Esophagus muscularis mucosa (tissue), 4 donors: ENCODE measurements around the gene CLCN6. TPM values are rescaled to one million over a fixed set of nuclear protein-coding genes. Genes with fewer than 3 reads are reported as not detected.

Source experiments
- DNase-seq: peaks from one replicate; pipeline ENCODE4 v3.0.0-alpha.2; 2017; ENCODE audit errors: extremely low spot score
- H3K27ac ChIP-seq, 4 donors: fragments of 200-600 bp; sonication (generic); replicated peaks in 1 of 4; 1 replicate in 3 of 4; 2 replicates in 1 of 4; pipeline ENCODE4 v1.5.1; 2016 to 2019; ENCODE audit warnings: mild to moderate bottlenecking in 1 of 4
- H3K27me3 ChIP-seq, 4 donors: fragments of 200-600 bp; sonication (generic); one replicate each; pipeline versions ENCODE4 v1.5.1 to v1.6.0; 2016 to 2019
- H3K36me3 ChIP-seq, 4 donors: fragments of 200-600 bp; sonication (generic); one replicate each; pipeline ENCODE4 v1.5.1; 2016 to 2019
- H3K4me1 ChIP-seq, 4 donors: fragments of 200-600 bp; sonication (generic); one replicate each; pipeline ENCODE4 v1.5.1; 2016 to 2019
- H3K4me3 ChIP-seq, 4 donors: fragments of 200-600 bp; sonication (generic); 1 replicate in 2 of 4; 2 replicates in 2 of 4; pipeline ENCODE4 v1.5.1; 2016 to 2019; ENCODE audit warnings: mild to moderate bottlenecking in 4 of 4, moderate library complexity in 1 of 4
- H3K9me3 ChIP-seq, 4 donors: fragments of 200-600 bp; sonication (generic); 1 replicate in 3 of 4; 2 replicates in 1 of 4; pipeline ENCODE4 v1.5.1; 2016 to 2019
- EP300 ChIP-seq: sonication (generic); formaldehyde crosslinking; IDR thresholded peaks from one replicate; pipeline ENCODE4 v1.6.1; 2017; ENCODE audit warnings: antibody characterized with exemption
- POLR2A ChIP-seq: fragments of 450-650 bp; IDR thresholded peaks from one replicate; pipeline ENCODE4 v1.6.1; 2017; ENCODE audit warnings: antibody characterized with exemption, moderate library complexity, mild to moderate bottlenecking, low read depth
- POLR2AphosphoS5 ChIP-seq, 2 donors: sonication (generic); formaldehyde crosslinking; IDR thresholded peaks; one replicate each; pipeline ENCODE4 v1.6.1; 2017; ENCODE audit warnings: antibody characterized with exemption in 2 of 2
- WGBS: methylation state at CpG from one replicate; pipeline ENCODE4 v1.1.5; 2018; 5-methylcytosine and 5-hydroxymethylcytosine counted together
- intact Hi-C: fragments of 100-400 bp; cut with DNase I; formaldehyde crosslinking; loops from one replicate; pipeline ENCODE4 v1.15.1; 2023
- total RNA-seq, 4 donors: library from RNA; depleted of rRNA; stranded (reverse); fragments of >200 nt; gene quantifications; one replicate each; pipeline versions ENCODE4 v1.1.0 to v1.2.1, GENCODE V29; 2016
- TF ChIP-seq, protein P1 (sequence below), 3 experiments: fragments of 200-600 bp in 2 of 3; fragments of 450-650 bp in 1 of 3; sonication (generic) in 2 of 3; IDR thresholded peaks; one replicate each; pipeline ENCODE4 v1.5.1; 2017 to 2019; ENCODE audit warnings: antibody characterized with exemption in 3 of 3, mild to moderate bottlenecking in 2 of 3, moderate library complexity in 1 of 3

Gene CLCN6
- total RNA-seq, 4 donors from 2014 or later, result 12.5 to 19.7 (median 15.5) TPM

DNA sequence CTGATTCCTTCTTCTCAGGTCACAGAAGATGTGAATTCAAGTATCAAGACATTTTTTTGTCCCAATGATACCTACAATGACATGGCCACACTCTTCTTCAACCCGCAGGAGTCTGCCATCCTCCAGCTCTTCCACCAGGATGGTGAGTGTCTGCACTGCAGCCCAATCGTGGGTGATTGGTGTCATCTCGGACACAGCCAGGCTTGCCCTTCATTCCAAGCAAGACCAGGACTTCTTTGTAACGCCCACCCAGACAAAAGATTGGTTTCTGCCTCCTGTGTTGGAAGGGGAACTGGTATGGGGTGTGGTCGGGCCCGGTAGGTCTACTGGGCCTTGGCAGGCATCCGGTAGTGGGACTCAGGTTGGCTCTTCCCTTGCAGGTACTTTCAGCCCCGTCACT lies 27.5 kb downstream of the CLCN6 start:
- no peak overlapping the region for H3K27ac ChIP-seq
- H3K9me3 ChIP-seq, result no peaks in the 10 kb centered on the region
- intact Hi-C loops, result no loop called here
- H3K36me3 ChIP-seq, result peaks cover 72 to 100% (median 99%) of the 10 kb centered on the region in 4 donors
- no peak for DNase-seq
- TF ChIP-seq, protein P1, sequence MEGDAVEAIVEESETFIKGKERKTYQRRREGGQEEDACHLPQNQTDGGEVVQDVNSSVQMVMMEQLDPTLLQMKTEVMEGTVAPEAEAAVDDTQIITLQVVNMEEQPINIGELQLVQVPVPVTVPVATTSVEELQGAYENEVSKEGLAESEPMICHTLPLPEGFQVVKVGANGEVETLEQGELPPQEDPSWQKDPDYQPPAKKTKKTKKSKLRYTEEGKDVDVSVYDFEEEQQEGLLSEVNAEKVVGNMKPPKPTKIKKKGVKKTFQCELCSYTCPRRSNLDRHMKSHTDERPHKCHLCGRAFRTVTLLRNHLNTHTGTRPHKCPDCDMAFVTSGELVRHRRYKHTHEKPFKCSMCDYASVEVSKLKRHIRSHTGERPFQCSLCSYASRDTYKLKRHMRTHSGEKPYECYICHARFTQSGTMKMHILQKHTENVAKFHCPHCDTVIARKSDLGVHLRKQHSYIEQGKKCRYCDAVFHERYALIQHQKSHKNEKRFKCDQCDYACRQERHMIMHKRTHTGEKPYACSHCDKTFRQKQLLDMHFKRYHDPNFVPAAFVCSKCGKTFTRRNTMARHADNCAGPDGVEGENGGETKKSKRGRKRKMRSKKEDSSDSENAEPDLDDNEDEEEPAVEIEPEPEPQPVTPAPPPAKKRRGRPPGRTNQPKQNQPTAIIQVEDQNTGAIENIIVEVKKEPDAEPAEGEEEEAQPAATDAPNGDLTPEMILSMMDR (IDR thresholded peaks at IDR 0.05), result no peak
- TF ChIP-seq EP300, result no peak
- TF ChIP-seq POLR2A, result no peak
- no peak for TF ChIP-seq POLR2AphosphoS5 (IDR thresholded peaks at IDR 0.05)
- H3K4me1 ChIP-seq, result peaks cover 0 to 2% (median 0%) of the 10 kb centered on the region in 4 donors
- H3K4me3 ChIP-seq, result no peak overlapping the region
- no peaks in the 10 kb centered on the region for H3K27me3 ChIP-seq
- 92% methylated on average over 8 of the region's 8 CpGs for WGBS

DNA sequence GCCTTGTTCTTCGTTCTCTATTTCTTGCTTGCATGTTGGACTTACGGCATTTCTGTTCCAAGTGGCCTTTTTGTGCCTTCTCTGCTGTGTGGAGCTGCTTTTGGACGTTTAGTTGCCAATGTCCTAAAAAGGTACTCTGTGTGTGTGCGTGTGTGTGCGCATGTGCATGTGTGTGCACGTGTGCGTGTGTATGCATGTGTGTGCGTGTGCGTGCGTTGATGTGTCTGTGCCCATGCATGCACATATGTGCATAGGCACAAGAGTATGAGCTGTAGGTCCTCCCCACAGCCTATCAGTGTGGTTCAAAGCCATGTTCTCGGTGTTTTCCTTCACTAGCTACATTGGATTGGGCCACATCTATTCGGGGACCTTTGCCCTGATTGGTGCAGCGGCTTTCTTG lies 27.9 kb downstream of the CLCN6 start:
- Histone ChIP-seq H3K9me3 (no peaks in the 10 kb centered on the region), H3K27me3 (no peaks in the 10 kb centered on the region), H3K4me3 (no peak overlapping the region), H3K4me1 (peaks cover 0 to 5% (median 0%) of the 10 kb centered on the region in 4 donors), H3K36me3 (peaks cover 68 to 100% (median 98%) of the 10 kb centered on the region in 4 donors), H3K27ac (no peak overlapping the region)
- DNase-seq, result no peak
- TF ChIP-seq EP300 (no peak), POLR2A (no peak), POLR2AphosphoS5 (IDR thresholded peaks at IDR 0.05) (no peak)
- TF ChIP-seq, protein P1 (IDR thresholded peaks at IDR 0.05), result no peak
- 86% methylated on average over 10 of the region's 13 CpGs for WGBS
- intact Hi-C loops, result no loop called here

DNA sequence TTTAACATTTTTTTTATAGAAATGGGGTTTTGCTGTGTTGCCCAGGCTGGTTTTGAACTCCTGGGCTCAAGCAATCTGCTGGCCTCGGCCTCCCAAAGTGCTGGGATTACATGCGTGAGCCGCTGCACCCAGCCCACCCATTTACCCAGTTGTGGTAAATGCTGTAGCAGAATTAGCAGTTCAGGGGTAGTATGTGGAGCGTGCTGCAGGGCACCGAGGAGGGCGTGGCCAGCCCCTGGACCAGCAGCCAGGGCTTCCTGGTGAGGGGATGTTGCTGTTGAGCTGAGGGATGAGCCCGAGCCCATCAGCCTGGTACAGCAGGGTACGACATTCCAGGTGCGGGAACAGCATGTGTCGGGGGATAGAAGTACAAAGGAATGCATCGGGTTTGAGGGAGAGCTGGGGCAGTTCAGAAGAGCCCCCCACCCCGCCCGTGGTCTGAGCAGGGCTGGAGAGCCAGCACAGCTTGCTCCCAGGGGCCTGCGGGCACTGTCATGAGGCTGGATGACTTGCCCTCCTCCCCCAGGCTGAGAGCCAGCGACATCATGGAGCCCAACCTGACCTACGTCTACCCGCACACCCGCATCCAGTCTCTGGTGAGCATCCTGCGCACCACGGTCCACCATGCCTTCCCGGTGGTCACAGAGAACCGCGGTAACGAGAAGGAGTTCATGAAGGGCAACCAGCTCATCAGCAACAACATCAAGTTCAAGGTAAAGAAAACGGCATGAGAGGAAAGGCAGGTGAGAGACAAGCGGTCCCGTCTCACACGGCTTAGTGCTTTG lies 29.6 kb downstream of the CLCN6 start:
- WGBS, result 94% methylated on average over 24 of the region's 28 CpGs
- Histone ChIP-seq H3K4me1 (peaks cover 0 to 5% (median 0%) of the 10 kb centered on the region in 4 donors), H3K4me3 (no peak overlapping the region), H3K36me3 (peaks cover 69 to 100% (median 98%) of the 10 kb centered on the region in 4 donors), H3K27me3 (no peaks in the 10 kb centered on the region), H3K9me3 (no peaks in the 10 kb centered on the region), H3K27ac (no peak overlapping the region)
- no peak for TF ChIP-seq POLR2AphosphoS5 (IDR thresholded peaks at IDR 0.05)
- TF ChIP-seq, protein P1 (IDR thresholded peaks at IDR 0.05), result no peak
- TF ChIP-seq POLR2A, result no peak
- intact Hi-C loops, result loop anchor here (5.0 kb wide), 2 partner anchors 132 to 197 kb away; no protein-coding TSS in a partner anchor
- DNase-seq, result no peak

DNA sequence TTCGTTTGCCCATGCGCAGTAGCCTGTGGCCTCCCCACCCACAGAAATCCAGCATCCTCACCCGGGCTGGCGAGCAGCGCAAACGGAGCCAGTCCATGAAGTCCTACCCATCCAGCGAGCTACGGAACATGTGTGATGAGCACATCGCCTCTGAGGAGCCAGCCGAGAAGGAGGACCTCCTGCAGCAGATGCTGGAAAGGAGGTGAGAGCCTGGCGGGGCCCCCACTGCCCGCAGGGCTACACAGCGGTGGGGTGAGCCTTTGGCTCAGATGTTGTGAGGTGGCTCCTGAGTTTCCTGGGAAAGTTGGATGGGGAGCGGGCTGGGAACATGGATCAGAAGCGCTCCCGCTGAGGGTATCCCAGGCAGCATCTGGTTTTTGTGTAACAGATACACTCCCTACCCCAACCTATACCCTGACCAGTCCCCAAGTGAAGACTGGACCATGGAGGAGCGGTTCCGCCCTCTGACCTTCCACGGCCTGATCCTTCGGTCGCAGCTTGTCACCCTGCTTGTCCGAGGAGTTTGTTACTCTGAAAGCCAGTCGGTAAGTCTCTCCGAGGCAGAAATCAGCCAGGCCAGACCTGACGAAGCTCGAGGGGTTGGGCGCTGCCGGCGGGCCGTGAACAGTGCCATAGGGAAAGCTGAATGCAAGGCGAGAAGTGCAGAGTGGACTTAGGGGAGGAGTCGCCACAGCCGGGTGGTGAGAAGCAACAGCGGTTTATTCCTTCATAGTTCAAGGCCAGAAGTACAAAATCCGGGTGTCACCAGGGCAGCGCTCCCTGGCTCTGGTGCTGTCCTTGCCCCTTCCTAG lies 31.2 kb downstream of the CLCN6 start:
- H3K4me3 ChIP-seq, result no peak overlapping the region
- no peaks in the 10 kb centered on the region for H3K9me3 ChIP-seq
- intact Hi-C loops, result loop anchor here (5.0 kb wide), 2 partner anchors 130 to 195 kb away; no protein-coding TSS in a partner anchor
- 84% methylated on average over 23 of the region's 36 CpGs for WGBS
- no peak overlapping the region for H3K27ac ChIP-seq
- no peaks in the 10 kb centered on the region for H3K27me3 ChIP-seq
- DNase-seq, result no peak
- peaks cover 83 to 99% (median 98%) of the 10 kb centered on the region in 4 donors for H3K36me3 ChIP-seq
- TF ChIP-seq POLR2A, result no peak
- TF ChIP-seq EP300, result no peak
- TF ChIP-seq, protein P1 (IDR thresholded peaks at IDR 0.05), result no peak
- TF ChIP-seq POLR2AphosphoS5 (IDR thresholded peaks at IDR 0.05), result no peak
- peaks cover 0 to 5% (median under 1%) of the 10 kb centered on the region in 4 donors for H3K4me1 ChIP-seq
